ENCODE results near the gene PCOLCE2. TPM values are rescaled to one million over a fixed set of nuclear protein-coding genes. Genes with fewer than 3 reads are reported as not detected.

Gene PCOLCE2
- total RNA-seq, 1 experiment from 2014 or later: 23.9 TPM

- BruUV-seq (replicated peaks): no TSS peak
- TF ChIP-seq CTCF (conservative IDR thresholded peaks at IDR 0.05; ENCODE audit: low read depth, low read length): no peak
- TF ChIP-seq EZH2phosphoT487 (IDR thresholded peaks at IDR 0.05; ENCODE audit: borderline replicate concordance, low read length): no peak
- no peak for TF ChIP-seq EZH2 (IDR thresholded peaks at IDR 0.05; ENCODE audit: low read length, unreplicated experiment)
- no peaks in the 10 kb centered on the region for H3K9me3 ChIP-seq (ENCODE audit: low read length)
- H3F3A ChIP-seq (ENCODE audit: low read length, unreplicated experiment): no peaks in the 10 kb centered on the region
- POLR2A ChIA-PET (ENCODE audit: unreplicated experiment): no interaction called here
- no peak overlapping the region for H3K4me3 ChIP-seq (ENCODE audit: low read length)
- H2AFZ ChIP-seq (ENCODE audit: low read length): no peak overlapping the region
- no peaks in the 10 kb centered on the region for H4K20me1 ChIP-seq (ENCODE audit: low read length)
- no peaks in the 10 kb centered on the region for H3K79me2 ChIP-seq (ENCODE audit: low read length)
- no peaks in the 10 kb centered on the region for H3K36me3 ChIP-seq (ENCODE audit: low read depth, low read length)
- DNase-seq (no peak), ATAC-seq (no peak)
- no peak overlapping the region for H3K4me2 ChIP-seq (ENCODE audit: low read length)
- CTCF ChIA-PET: no interaction called here
- no peak overlapping the region for H3K9ac ChIP-seq (ENCODE audit: low read length)
- H3K27ac ChIP-seq (ENCODE audit: low read length): no peak overlapping the region
- H3K9me2 ChIP-seq (replicated peaks; ENCODE audit: low read length): no peaks in the 10 kb centered on the region
- no peaks in the 10 kb centered on the region for H3K4me1 ChIP-seq (ENCODE audit: insufficient read depth, low read length)
- H3K27me3 ChIP-seq (ENCODE audit: low read length): no peaks in the 10 kb centered on the region
- intact Hi-C loops (cut with micrococcal nuclease): no loop called here
Measured at GRCh38 chr3:142915636-142916035, 26.8 kb upstream of the PCOLCE2 start.

GRCh38 chr3:142914286-142914811 lies 25.5 kb upstream of the PCOLCE2 start:
- CTCF ChIA-PET: no interaction called here
- H3K4me2 ChIP-seq (ENCODE audit: low read length): no peak overlapping the region
- no peak overlapping the region for H2AFZ ChIP-seq (ENCODE audit: low read length)
- no peak overlapping the region for H3K4me3 ChIP-seq (ENCODE audit: low read length)
- H3K9me2 ChIP-seq (replicated peaks; ENCODE audit: low read length): no peaks in the 10 kb centered on the region
- H3K36me3 ChIP-seq (ENCODE audit: low read depth, low read length): no peaks in the 10 kb centered on the region
- intact Hi-C loops (cut with micrococcal nuclease): no loop called here
- no peaks in the 10 kb centered on the region for H3K4me1 ChIP-seq (ENCODE audit: insufficient read depth, low read length)
- H3K9me3 ChIP-seq (ENCODE audit: low read length): no peaks in the 10 kb centered on the region
- H4K20me1 ChIP-seq (ENCODE audit: low read length): no peaks in the 10 kb centered on the region
- no peak overlapping the region for H3K9ac ChIP-seq (ENCODE audit: low read length)
- no peaks in the 10 kb centered on the region for H3F3A ChIP-seq (ENCODE audit: low read length, unreplicated experiment)
- no peaks in the 10 kb centered on the region for H3K79me2 ChIP-seq (ENCODE audit: low read length)
- BruUV-seq (replicated peaks): no TSS peak
- POLR2A ChIA-PET (ENCODE audit: unreplicated experiment): no interaction called here
- DNase-seq (no peak), ATAC-seq (no peak)
- no peaks in the 10 kb centered on the region for H3K27me3 ChIP-seq (ENCODE audit: low read length)
- H3K27ac ChIP-seq (ENCODE audit: low read length): no peak overlapping the region
- no peak for TF ChIP-seq EZH2phosphoT487 (IDR thresholded peaks at IDR 0.05; ENCODE audit: borderline replicate concordance, low read length)
- TF ChIP-seq CTCF (conservative IDR thresholded peaks at IDR 0.05; ENCODE audit: low read depth, low read length): no peak
- no peak for TF ChIP-seq EZH2 (IDR thresholded peaks at IDR 0.05; ENCODE audit: low read length, unreplicated experiment)

- Histone ChIP-seq H3K79me2 (ENCODE audit: low read length) (no peaks in the 10 kb centered on the region), H3K27ac (ENCODE audit: low read length) (no peak overlapping the region), H3F3A (ENCODE audit: low read length, unreplicated experiment) (no peaks in the 10 kb centered on the region), H3K9me3 (ENCODE audit: low read length) (no peaks in the 10 kb centered on the region), H3K9me2 (replicated peaks; ENCODE audit: low read length) (no peaks in the 10 kb centered on the region), H3K4me1 (ENCODE audit: insufficient read depth, low read length) (no peaks in the 10 kb centered on the region), H3K27me3 (ENCODE audit: low read length) (no peaks in the 10 kb centered on the region), H2AFZ (ENCODE audit: low read length) (no peak overlapping the region), H3K4me2 (ENCODE audit: low read length) (no peak overlapping the region), H3K9ac (ENCODE audit: low read length) (no peak overlapping the region), H3K36me3 (ENCODE audit: low read depth, low read length) (no peaks in the 10 kb centered on the region), H4K20me1 (ENCODE audit: low read length) (no peaks in the 10 kb centered on the region), H3K4me3 (ENCODE audit: low read length) (no peak overlapping the region)
- ChIA-PET POLR2A (ENCODE audit: unreplicated experiment) (interaction anchor here (0.7 kb wide), 1 partner anchor 80 kb away, joined by 3 read pairs; no protein-coding TSS in a partner anchor), CTCF (no interaction called here)
- DNase-seq (no peak), ATAC-seq (no peak)
- BruUV-seq (replicated peaks): no TSS peak
- TF ChIP-seq EZH2phosphoT487 (IDR thresholded peaks at IDR 0.05; ENCODE audit: borderline replicate concordance, low read length) (no peak), CTCF (conservative IDR thresholded peaks at IDR 0.05; ENCODE audit: low read depth, low read length) (no peak), EZH2 (IDR thresholded peaks at IDR 0.05; ENCODE audit: low read length, unreplicated experiment) (no peak)
- intact Hi-C loops (cut with micrococcal nuclease): no loop called here
Measured at GRCh38 chr3:142913432-142913831, 24.5 kb upstream of the PCOLCE2 start.

All from PC-3 (cell line).